WTC11 (cell line): ENCODE measurements around the gene AADACL4. TPM values are rescaled to one million over a fixed set of nuclear protein-coding genes. Genes with fewer than 3 reads are reported as not detected.

Source experiments
- ATAC-seq: fragments of 200-7000 bp; cut with Tn5 transposase; 2 replicates; pipeline ENCODE4 v1.10.0; 2021; ENCODE audit warnings: mild to moderate bottlenecking, moderate library complexity
- CTCF ChIA-PET: fragments of 300-600 bp; sonication (Branson Sonifier 250); formaldehyde crosslinking; loops from one replicate; lab custom pipeline; 2021; ENCODE audit warnings: antibody characterized with exemption; lab: Charles Lee
- POLR2A ChIA-PET: fragments of 350-600 bp; sonication (Branson Sonifier 250); formaldehyde crosslinking; loops from one replicate; lab custom pipeline; 2021; ENCODE audit warnings: antibody characterized with exemption; lab: Charles Lee
- DNase-seq: peaks from one replicate; pipeline ENCODE4 v3.0.0; 2021; ENCODE audit warnings: low spot score
- H3K27ac Mint-ChIP-seq: 2 replicates; pipeline ENCODE4 v1.8.0; 2021; ENCODE audit warnings: mixed read lengths
- H3K27me3 Mint-ChIP-seq: 2 replicates; pipeline ENCODE4 v1.8.0; 2021; ENCODE audit warnings: low read depth, mild to moderate bottlenecking, moderate library complexity, mixed read lengths
- H3K36me3 Mint-ChIP-seq: 2 replicates; pipeline ENCODE4 v1.8.0; 2021; ENCODE audit warnings: mixed read lengths
- H3K4me1 Mint-ChIP-seq: 2 replicates; pipeline ENCODE4 v1.8.0; 2022; ENCODE audit warnings: mixed read lengths
- H3K4me3 Mint-ChIP-seq: 2 replicates; pipeline ENCODE4 v1.8.0; 2021; ENCODE audit warnings: mild to moderate bottlenecking, moderate library complexity, mixed read lengths
- H3K9me3 Mint-ChIP-seq: 2 replicates; pipeline ENCODE4 v1.8.0; 2021; ENCODE audit warnings: mixed read lengths
- AFF4 ChIP-seq: sonication (generic); formaldehyde crosslinking; IDR thresholded peaks from 2 replicates; pipeline ENCODE4 v1.8.1; 2023; ENCODE audit warnings: mild to moderate bottlenecking, missing genetic modification reagents, borderline replicate concordance
- ARID4B ChIP-seq: sonication (generic); formaldehyde crosslinking; IDR thresholded peaks from 2 replicates; pipeline ENCODE4 v1.8.0; 2023; ENCODE audit warnings: missing genetic modification reagents, mild to moderate bottlenecking, borderline replicate concordance
- ATF1 ChIP-seq: sonication (generic); formaldehyde crosslinking; IDR thresholded peaks from 2 replicates; pipeline ENCODE4 v1.8.1; 2023; ENCODE audit warnings: mild to moderate bottlenecking, moderate library complexity, missing genetic modification reagents
- CREB1 ChIP-seq: sonication (generic); formaldehyde crosslinking; IDR thresholded peaks from 2 replicates; pipeline ENCODE4 v1.8.0; 2023; ENCODE audit warnings: mild to moderate bottlenecking, missing genetic modification reagents
- ETV6 ChIP-seq: sonication (generic); formaldehyde crosslinking; IDR thresholded peaks from 2 replicates; pipeline ENCODE4 v1.8.1; 2022; ENCODE audit warnings: mild to moderate bottlenecking, missing genetic modification reagents
- FOXJ3 ChIP-seq: sonication (generic); formaldehyde crosslinking; IDR thresholded peaks from 2 replicates; pipeline ENCODE4 v1.9.0; 2021; ENCODE audit warnings: missing genetic modification reagents, mild to moderate bottlenecking, borderline replicate concordance
- GRHL2 ChIP-seq: fragments of 250-450 bp; sonication (Bioruptor Pico); IDR thresholded peaks from 2 replicates; pipeline ENCODE4 v1.8.0; 2022; ENCODE audit warnings: mild to moderate bottlenecking, moderate library complexity; ENCODE audit not compliant: insufficient replicate concordance, severe bottlenecking
- MYBL2 ChIP-seq: sonication (generic); formaldehyde crosslinking; IDR thresholded peaks from 2 replicates; pipeline ENCODE4 v1.8.1; 2023; ENCODE audit warnings: mild to moderate bottlenecking, moderate library complexity, missing genetic modification reagents
- NFATC4 ChIP-seq: fragments of 250-450 bp; sonication (Bioruptor Pico); IDR thresholded peaks from 2 replicates; pipeline ENCODE4 v1.9.0; 2021; ENCODE audit warnings: mild to moderate bottlenecking
- PRDM15 ChIP-seq: sonication (generic); formaldehyde crosslinking; IDR thresholded peaks from 2 replicates; pipeline ENCODE4 v1.8.0; 2022; ENCODE audit warnings: missing genetic modification reagents
- PREB ChIP-seq: sonication (generic); formaldehyde crosslinking; IDR thresholded peaks from 2 replicates; pipeline ENCODE4 v1.8.1; 2022; ENCODE audit warnings: mild to moderate bottlenecking, missing genetic modification reagents, moderate library complexity, borderline replicate concordance
- RELA ChIP-seq: sonication (generic); formaldehyde crosslinking; IDR thresholded peaks from 2 replicates; pipeline ENCODE4 v1.8.1; 2022; ENCODE audit warnings: missing genetic modification reagents, mild to moderate bottlenecking, borderline replicate concordance
- SOX15 ChIP-seq: fragments of 250-450 bp; sonication (Bioruptor Pico); IDR thresholded peaks from 2 replicates; pipeline ENCODE4 v1.9.0; 2021; ENCODE audit warnings: mild to moderate bottlenecking
- ZNF219 ChIP-seq: sonication (generic); formaldehyde crosslinking; IDR thresholded peaks from 2 replicates; pipeline ENCODE4 v1.8.0; 2023; ENCODE audit warnings: missing genetic modification reagents, mild to moderate bottlenecking, borderline replicate concordance
- ZNF317 ChIP-seq: sonication (generic); formaldehyde crosslinking; IDR thresholded peaks from 2 replicates; pipeline ENCODE4 v1.8.1; 2023; ENCODE audit warnings: low read depth, mild to moderate bottlenecking, moderate library complexity, missing genetic modification reagents, borderline replicate concordance
- ZNF396 ChIP-seq: fragments of 250-450 bp; sonication (Bioruptor Pico); IDR thresholded peaks from 2 replicates; pipeline ENCODE4 v1.8.0; 2021; ENCODE audit warnings: mild to moderate bottlenecking, moderate library complexity, borderline replicate concordance
- ZNF423 ChIP-seq: fragments of 250-450 bp; sonication (Bioruptor Pico); IDR thresholded peaks from 2 replicates; pipeline ENCODE4 v2.1.2; 2022; ENCODE audit warnings: mild to moderate bottlenecking, moderate library complexity
- total RNA-seq: library from RNA; stranded (reverse); gene quantifications from 3 replicates; pipeline ENCODE4 v1.2.3, GENCODE V29; 2021
- TF ChIP-seq, protein P1 (sequence below): sonication (generic); formaldehyde crosslinking; conservative IDR thresholded peaks from 2 replicates; pipeline ENCODE4 v1.8.1; 2022; ENCODE audit warnings: mild to moderate bottlenecking, missing genetic modification reagents
- TF ChIP-seq, protein P2 (sequence below): sonication (generic); formaldehyde crosslinking; IDR thresholded peaks from 2 replicates; pipeline ENCODE4 v1.8.1; 2023; ENCODE audit warnings: mild to moderate bottlenecking, missing genetic modification reagents, moderate library complexity
- TF ChIP-seq, protein P3 (sequence below): sonication (generic); formaldehyde crosslinking; IDR thresholded peaks from 2 replicates; pipeline ENCODE4 v1.8.0; 2022; ENCODE audit warnings: mild to moderate bottlenecking, missing genetic modification reagents

Gene AADACL4
- total RNA-seq, 1 experiment from 2014 or later: 0.11 TPM

GRCh38 chr1:12615865-12616708, 27.8 kb upstream of the AADACL4 start:
- DNase-seq: peak; percentile 65
- Mint-ChIP-seq H3K4me3 (peak overlapping the region; percentile 98), H3K27ac (peak overlapping the region; percentile 95), H3K9me3 (no peaks in the 10 kb centered on the region), H3K27me3 (no peaks in the 10 kb centered on the region), H3K36me3 (peaks cover 18% of the 10 kb centered on the region), H3K4me1 (peaks cover 64% of the 10 kb centered on the region)
- ChIA-PET CTCF (interaction anchor here (0.6 to 8.3 kb wide), 14 partner anchors 14 to 442 kb away, joined by 3 to 107 read pairs (median 5); partner anchors contain the start of gene VPS13D), POLR2A (interaction anchor here (1.0 to 6.0 kb wide), 5 partner anchors 13 to 76 kb away, joined by 3 to 60 read pairs (median 7); no protein-coding TSS in a partner anchor)
- peak; percentile 35 for ATAC-seq
- TF ChIP-seq ZNF317 (CRISPR knock-in tag): no peak
- no peak for TF ChIP-seq SOX15 (CRISPR knock-in tag)
- 0 out of 2 replicates have a peak, but pooled peaks have one; percentile 3 for TF ChIP-seq PRDM15 (CRISPR knock-in tag)
- TF ChIP-seq ZNF219: no peak
- TF ChIP-seq CREB1: no peak
- no peak for TF ChIP-seq AFF4 (CRISPR knock-in tag)
- TF ChIP-seq ATF1: no peak
- TF ChIP-seq ZNF423 (CRISPR knock-in tag): peak; percentile 17; the same call in 1 of the 2 replicates
- no peak for TF ChIP-seq NFATC4 (CRISPR knock-in tag)
- TF ChIP-seq RELA (CRISPR knock-in tag): no peak
- no peak for TF ChIP-seq ZNF396 (CRISPR knock-in tag)
- TF ChIP-seq, protein P1, sequence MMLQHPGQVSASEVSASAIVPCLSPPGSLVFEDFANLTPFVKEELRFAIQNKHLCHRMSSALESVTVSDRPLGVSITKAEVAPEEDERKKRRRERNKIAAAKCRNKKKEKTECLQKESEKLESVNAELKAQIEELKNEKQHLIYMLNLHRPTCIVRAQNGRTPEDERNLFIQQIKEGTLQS: no peak
- no peak for TF ChIP-seq GRHL2
- TF ChIP-seq ETV6 (CRISPR knock-in tag): no peak
- peak; percentile 39; the same call in 1 of the 2 replicates for TF ChIP-seq MYBL2 (CRISPR knock-in tag)
- TF ChIP-seq, protein P2, sequence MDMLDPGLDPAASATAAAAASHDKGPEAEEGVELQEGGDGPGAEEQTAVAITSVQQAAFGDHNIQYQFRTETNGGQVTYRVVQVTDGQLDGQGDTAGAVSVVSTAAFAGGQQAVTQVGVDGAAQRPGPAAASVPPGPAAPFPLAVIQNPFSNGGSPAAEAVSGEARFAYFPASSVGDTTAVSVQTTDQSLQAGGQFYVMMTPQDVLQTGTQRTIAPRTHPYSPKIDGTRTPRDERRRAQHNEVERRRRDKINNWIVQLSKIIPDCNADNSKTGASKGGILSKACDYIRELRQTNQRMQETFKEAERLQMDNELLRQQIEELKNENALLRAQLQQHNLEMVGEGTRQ (CRISPR knock-in tag): no peak
- TF ChIP-seq ARID4B: peak; percentile 55; the same call in 1 of the 2 replicates
- TF ChIP-seq, protein P3, sequence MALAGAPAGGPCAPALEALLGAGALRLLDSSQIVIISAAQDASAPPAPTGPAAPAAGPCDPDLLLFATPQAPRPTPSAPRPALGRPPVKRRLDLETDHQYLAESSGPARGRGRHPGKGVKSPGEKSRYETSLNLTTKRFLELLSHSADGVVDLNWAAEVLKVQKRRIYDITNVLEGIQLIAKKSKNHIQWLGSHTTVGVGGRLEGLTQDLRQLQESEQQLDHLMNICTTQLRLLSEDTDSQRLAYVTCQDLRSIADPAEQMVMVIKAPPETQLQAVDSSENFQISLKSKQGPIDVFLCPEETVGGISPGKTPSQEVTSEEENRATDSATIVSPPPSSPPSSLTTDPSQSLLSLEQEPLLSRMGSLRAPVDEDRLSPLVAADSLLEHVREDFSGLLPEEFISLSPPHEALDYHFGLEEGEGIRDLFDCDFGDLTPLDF (CRISPR knock-in tag): no peak
- TF ChIP-seq FOXJ3: no peak
- no peak for TF ChIP-seq PREB (CRISPR knock-in tag)
